IPS-18a (cell line): ENCODE results near the gene CACNA2D1.

Experiments used
- H3K27ac ChIP-seq: one replicate; pipeline ENCODE4 v1.5.1; 2013; ENCODE audit warnings: low read length
- H3K27me3 ChIP-seq: one replicate; pipeline ENCODE4 v1.6.1; 2013; ENCODE audit warnings: mild to moderate bottlenecking, low read length; ENCODE audit not compliant: control insufficient read depth, insufficient read depth
- H3K36me3 ChIP-seq: one replicate; pipeline ENCODE4 v1.6.1; 2013; ENCODE audit warnings: low read depth, low read length; ENCODE audit not compliant: control insufficient read depth
- H3K4me1 ChIP-seq: one replicate; pipeline ENCODE4 v1.6.1; 2013; ENCODE audit warnings: low read depth, low read length; ENCODE audit not compliant: control insufficient read depth
- H3K4me3 ChIP-seq: one replicate; pipeline ENCODE4 v1.5.1; 2013; ENCODE audit warnings: low read length
- H3K9ac ChIP-seq: one replicate; pipeline ENCODE4 v1.6.1; 2013; ENCODE audit warnings: mild to moderate bottlenecking, low read length, moderate library complexity
- H3K9me3 ChIP-seq: one replicate; pipeline ENCODE4 v1.6.1; 2013; ENCODE audit warnings: low read depth, low read length; ENCODE audit not compliant: control insufficient read depth

Gene CACNA2D1

GRCh38 chr7:82268632-82269031, 174.9 kb downstream of the CACNA2D1 start:
- H3K36me3 ChIP-seq, result no peaks in the 10 kb centered on the region
- no peak overlapping the region for H3K27ac ChIP-seq
- no peak overlapping the region for H3K4me3 ChIP-seq
- no peaks in the 10 kb centered on the region for H3K9me3 ChIP-seq
- no peaks in the 10 kb centered on the region for H3K4me1 ChIP-seq
- H3K9ac ChIP-seq, result no peak overlapping the region
- no peaks in the 10 kb centered on the region for H3K27me3 ChIP-seq

GRCh38 chr7:82266081-82266480, 177.5 kb downstream of the CACNA2D1 start:
- H3K4me3 ChIP-seq, result no peak overlapping the region

GRCh38 chr7:82264783-82265305, 178.7 kb downstream of the CACNA2D1 start:
- Histone ChIP-seq H3K27me3 (no peaks in the 10 kb centered on the region), H3K27ac (no peak overlapping the region), H3K9ac (no peak overlapping the region), H3K4me3 (no peak overlapping the region), H3K36me3 (no peaks in the 10 kb centered on the region), H3K4me1 (no peaks in the 10 kb centered on the region), H3K9me3 (no peaks in the 10 kb centered on the region)

More at GRCh38 chr7:82266081-82266480, 177.5 kb downstream of the CACNA2D1 start:
- H3K4me1 ChIP-seq, result no peaks in the 10 kb centered on the region
- no peaks in the 10 kb centered on the region for H3K27me3 ChIP-seq
- H3K27ac ChIP-seq, result no peak overlapping the region
- no peaks in the 10 kb centered on the region for H3K9me3 ChIP-seq
- no peak overlapping the region for H3K9ac ChIP-seq
- H3K36me3 ChIP-seq, result no peaks in the 10 kb centered on the region

GRCh38 chr7:82263920-82264782, 179.4 kb downstream of the CACNA2D1 start:
- Histone ChIP-seq H3K27me3 (no peaks in the 10 kb centered on the region), H3K4me1 (no peaks in the 10 kb centered on the region), H3K9ac (no peak overlapping the region), H3K27ac (no peak overlapping the region), H3K36me3 (no peaks in the 10 kb centered on the region), H3K9me3 (no peaks in the 10 kb centered on the region), H3K4me3 (no peak overlapping the region)

GRCh38 chr7:82258181-82258580, 185.4 kb downstream of the CACNA2D1 start:
- no peaks in the 10 kb centered on the region for H3K9me3 ChIP-seq

GRCh38 chr7:82257118-82257695, 186.4 kb downstream of the CACNA2D1 start:
- Histone ChIP-seq H3K27me3 (no peaks in the 10 kb centered on the region), H3K27ac (no peak overlapping the region), H3K9me3 (no peaks in the 10 kb centered on the region), H3K36me3 (no peaks in the 10 kb centered on the region), H3K9ac (no peak overlapping the region), H3K4me3 (no peak overlapping the region), H3K4me1 (no peaks in the 10 kb centered on the region)

More at GRCh38 chr7:82258181-82258580, 185.4 kb downstream of the CACNA2D1 start:
- Histone ChIP-seq H3K4me1 (no peaks in the 10 kb centered on the region), H3K9ac (no peak overlapping the region), H3K27me3 (no peaks in the 10 kb centered on the region), H3K36me3 (no peaks in the 10 kb centered on the region), H3K27ac (no peak overlapping the region), H3K4me3 (no peak overlapping the region)

GRCh38 chr7:82255706-82256105, 187.9 kb downstream of the CACNA2D1 start:
- Histone ChIP-seq H3K27me3 (no peaks in the 10 kb centered on the region), H3K4me1 (no peaks in the 10 kb centered on the region), H3K27ac (no peak overlapping the region), H3K36me3 (no peaks in the 10 kb centered on the region), H3K9ac (no peak overlapping the region), H3K4me3 (no peak overlapping the region), H3K9me3 (no peaks in the 10 kb centered on the region)

GRCh38 chr7:82250598-82250997, 193.0 kb downstream of the CACNA2D1 start:
- H3K4me3 ChIP-seq, result no peak overlapping the region
- H3K27me3 ChIP-seq, result no peaks in the 10 kb centered on the region
- no peaks in the 10 kb centered on the region for H3K4me1 ChIP-seq
- no peak overlapping the region for H3K9ac ChIP-seq
- no peak overlapping the region for H3K27ac ChIP-seq
- no peaks in the 10 kb centered on the region for H3K9me3 ChIP-seq
- no peaks in the 10 kb centered on the region for H3K36me3 ChIP-seq

- Histone ChIP-seq H3K4me1 (no peaks in the 10 kb centered on the region), H3K4me3 (no peak overlapping the region), H3K27ac (no peak overlapping the region)
Observed at GRCh38 chr7:82249979-82250378, 193.6 kb downstream of the CACNA2D1 start.

GRCh38 chr7:82247814-82248433, 195.7 kb downstream of the CACNA2D1 start:
- Histone ChIP-seq H3K27me3 (no peaks in the 10 kb centered on the region), H3K36me3 (no peaks in the 10 kb centered on the region), H3K4me1 (no peaks in the 10 kb centered on the region), H3K4me3 (no peak overlapping the region), H3K27ac (no peak overlapping the region), H3K9me3 (no peaks in the 10 kb centered on the region), H3K9ac (no peak overlapping the region)

More at GRCh38 chr7:82249979-82250378, 193.6 kb downstream of the CACNA2D1 start:
- H3K9ac ChIP-seq, result no peak overlapping the region
- no peaks in the 10 kb centered on the region for H3K36me3 ChIP-seq
- no peaks in the 10 kb centered on the region for H3K9me3 ChIP-seq
- H3K27me3 ChIP-seq, result no peaks in the 10 kb centered on the region

GRCh38 chr7:82244947-82245517, 198.5 kb downstream of the CACNA2D1 start:
- no peak overlapping the region for H3K27ac ChIP-seq

More at GRCh38 chr7:82244947-82245517, 198.5 kb downstream of the CACNA2D1 start:
- Histone ChIP-seq H3K4me3 (no peak overlapping the region), H3K9ac (no peak overlapping the region), H3K4me1 (no peaks in the 10 kb centered on the region), H3K27me3 (no peaks in the 10 kb centered on the region), H3K36me3 (no peaks in the 10 kb centered on the region), H3K9me3 (no peaks in the 10 kb centered on the region)
